HG03066 (cell line): ENCODE data around the gene INPP5D.
"Not testable (repeated sequence)": the region's sequence is repeated elsewhere in the genome, so short reads cannot be mapped to it uniquely, and the experiment has no call there.

Experiments
- ATAC-seq: cut with Tn5 transposase; IDR thresholded peaks from one replicate; pipeline ENCODE4 v1.9.1; 2021; ENCODE audit warnings: low read depth; ENCODE audit not compliant: unreplicated experiment

Gene INPP5D

DNA sequence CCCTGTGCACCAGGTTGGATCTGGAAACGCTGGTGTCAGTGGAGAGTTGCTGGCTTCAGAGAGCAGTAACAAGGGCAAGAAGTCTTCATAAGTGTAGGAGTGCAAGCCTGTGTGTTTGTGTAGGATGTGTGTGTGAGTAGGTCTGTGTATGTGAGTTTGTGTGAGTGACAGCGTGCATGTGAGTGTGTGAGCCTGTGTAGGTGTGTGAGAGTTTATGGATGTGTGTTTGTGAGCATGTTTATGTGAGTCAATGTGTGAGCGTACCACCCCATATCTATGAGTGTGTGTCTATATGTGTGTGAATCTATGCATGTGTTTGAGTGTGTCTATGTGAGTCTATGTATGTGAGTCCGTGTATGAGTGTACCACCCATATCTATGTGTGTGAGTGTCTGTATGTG, 104.8 kb downstream of the INPP5D start:
- ATAC-seq = no peak

DNA sequence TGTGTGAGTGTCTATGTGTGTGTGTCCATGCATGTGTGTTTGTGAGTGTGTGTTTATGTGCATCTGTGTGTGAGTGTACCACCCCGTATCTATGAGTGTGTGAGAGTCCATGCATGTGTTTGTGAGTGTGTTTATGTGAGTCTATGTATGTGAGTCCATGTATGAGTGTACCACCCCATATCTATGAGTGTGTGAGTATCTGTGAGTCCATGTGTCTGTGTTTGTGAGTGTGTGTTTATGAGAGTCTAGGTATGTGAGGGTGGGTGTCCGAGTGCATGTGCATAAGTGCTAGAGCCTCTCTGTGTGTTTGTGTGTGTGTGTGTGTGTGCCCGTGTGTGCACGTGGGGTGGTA, 105.4 kb downstream of the INPP5D start:
- no peak for ATAC-seq

DNA sequence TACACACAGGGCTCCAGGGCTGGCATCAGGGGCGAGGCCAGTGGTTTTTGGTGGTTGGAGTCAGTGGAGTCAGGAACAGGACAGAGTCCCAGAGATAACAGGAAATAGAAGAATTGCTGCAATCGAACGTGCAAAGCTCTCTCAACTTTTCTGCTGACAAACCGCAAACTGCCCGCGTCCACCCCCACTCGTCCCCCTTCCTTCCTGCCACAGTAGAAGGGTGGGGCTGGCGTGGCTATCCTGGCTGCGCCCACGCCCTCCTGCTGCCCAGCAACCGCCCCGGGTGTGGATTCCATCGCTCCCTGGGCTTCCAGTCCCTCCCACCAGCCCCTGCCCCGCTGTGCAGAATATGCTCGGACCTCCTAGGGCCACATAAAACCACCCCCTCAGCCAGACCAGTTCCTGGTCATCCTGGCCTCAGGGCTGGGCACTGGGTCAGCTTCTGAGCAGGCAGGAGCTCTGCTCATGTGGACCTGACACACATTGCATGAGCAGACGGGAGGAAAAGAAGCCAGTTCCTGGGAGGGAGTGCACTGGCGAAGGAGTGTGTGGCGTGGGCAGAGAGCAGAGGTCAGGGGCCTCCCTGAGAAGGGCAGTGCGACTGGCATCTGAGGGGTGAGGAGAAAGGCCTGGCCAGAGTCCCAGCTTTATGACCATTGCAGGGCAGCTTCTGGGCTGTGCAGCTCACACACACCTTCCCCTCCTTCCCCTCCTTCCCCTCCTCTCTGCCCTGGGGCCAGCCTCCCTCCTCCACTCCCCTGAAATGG, 105.9 kb downstream of the INPP5D start:
- no peak for ATAC-seq

DNA sequence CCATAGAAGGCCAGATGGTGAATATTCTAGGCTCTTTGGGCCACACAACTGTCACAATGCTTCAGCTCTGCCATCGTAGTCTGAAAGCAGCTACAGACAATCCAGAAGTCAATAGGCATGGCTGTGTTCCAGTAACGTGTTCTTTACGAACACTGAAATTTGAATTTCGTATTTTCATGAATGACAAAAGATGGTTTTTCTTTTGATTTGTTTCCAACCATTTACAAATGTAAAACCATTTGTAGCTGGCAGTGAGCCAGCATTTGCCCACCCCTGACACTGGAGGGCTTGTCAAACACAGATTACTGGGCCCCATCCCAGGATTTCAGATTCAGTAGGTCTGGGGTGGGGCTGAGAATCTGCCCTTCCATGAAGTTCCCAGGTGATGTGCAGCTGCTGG, 108.3 kb downstream of the INPP5D start:
- ATAC-seq = no peak

DNA sequence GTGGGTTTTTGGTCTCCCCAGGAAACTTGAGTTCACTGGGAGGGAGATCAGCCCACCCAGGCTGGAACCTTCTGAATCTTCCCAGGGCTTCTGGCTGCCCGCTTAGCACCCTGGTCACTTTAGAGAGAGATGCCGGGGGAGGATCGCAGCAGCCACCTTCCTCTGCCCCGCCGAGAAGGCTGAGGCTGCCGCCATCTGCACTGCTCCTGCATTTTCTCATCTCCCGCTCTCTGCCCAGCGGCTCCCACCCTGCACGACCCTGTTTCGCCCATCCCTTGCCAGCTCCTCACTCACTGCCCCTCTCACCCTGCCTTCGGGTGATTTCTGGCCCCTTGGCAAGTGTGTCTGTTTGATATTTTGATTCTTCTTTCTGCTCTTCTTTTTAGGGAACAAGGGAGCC, 108.8 kb downstream of the INPP5D start:
- no peak for ATAC-seq

DNA sequence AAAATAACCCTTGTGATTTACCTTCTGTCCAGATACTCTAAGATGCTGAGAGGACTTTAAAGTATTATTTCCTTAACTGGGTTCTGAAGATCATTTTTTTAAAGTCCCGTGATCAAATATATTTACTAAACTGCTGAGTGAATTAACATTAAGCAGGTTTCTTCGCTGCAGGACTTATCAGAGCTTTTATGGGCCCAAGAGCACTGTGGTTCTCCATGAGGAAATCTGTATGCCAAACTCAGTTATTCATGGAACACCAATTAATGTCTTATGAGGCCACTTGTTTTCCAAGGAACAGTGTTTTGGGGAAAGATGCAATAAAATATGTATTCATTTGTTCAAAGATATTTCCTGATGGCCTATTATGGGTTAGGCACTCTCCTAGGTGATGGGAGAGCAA, 111.2 kb downstream of the INPP5D start:
- ATAC-seq = no peak

DNA sequence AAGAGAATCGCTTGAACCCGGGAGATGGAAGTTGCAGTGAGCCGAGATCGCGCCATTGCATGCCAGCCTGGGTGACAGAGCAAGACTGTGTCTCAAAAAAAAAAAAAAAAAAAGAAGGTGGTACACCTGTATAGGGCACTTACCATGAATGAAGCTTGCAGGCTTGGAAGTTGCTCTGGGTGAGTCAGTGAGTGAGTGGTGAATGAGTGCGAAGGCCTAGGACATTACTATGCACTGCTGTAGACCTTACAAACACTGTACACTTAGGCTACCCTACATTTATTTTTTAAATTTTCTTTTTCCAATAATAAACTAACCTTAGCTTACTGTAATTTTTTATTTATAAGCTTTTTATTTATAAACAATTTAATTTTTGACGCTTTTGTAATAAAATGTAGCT, 113.0 kb downstream of the INPP5D start:
- no peak for ATAC-seq

DNA sequence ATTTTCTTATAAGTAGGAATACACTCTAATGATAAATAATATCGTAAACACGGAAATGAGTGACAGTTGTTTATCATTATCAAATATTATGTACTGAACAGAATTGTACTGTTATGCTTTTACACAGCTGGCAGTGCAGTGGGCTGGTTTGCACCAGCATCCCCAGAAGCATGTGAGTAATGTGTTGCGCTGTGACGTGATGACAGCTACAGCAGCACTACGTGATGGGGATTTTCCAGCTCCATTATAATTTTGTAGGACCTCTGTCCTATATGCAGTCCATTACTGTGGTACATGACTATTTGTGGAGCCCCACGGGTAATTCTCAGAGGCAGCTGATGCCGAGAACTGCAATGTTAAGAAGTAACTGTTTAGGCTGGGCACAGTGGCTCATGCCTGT, 114.0 kb downstream of the INPP5D start:
- no peak for ATAC-seq

DNA sequence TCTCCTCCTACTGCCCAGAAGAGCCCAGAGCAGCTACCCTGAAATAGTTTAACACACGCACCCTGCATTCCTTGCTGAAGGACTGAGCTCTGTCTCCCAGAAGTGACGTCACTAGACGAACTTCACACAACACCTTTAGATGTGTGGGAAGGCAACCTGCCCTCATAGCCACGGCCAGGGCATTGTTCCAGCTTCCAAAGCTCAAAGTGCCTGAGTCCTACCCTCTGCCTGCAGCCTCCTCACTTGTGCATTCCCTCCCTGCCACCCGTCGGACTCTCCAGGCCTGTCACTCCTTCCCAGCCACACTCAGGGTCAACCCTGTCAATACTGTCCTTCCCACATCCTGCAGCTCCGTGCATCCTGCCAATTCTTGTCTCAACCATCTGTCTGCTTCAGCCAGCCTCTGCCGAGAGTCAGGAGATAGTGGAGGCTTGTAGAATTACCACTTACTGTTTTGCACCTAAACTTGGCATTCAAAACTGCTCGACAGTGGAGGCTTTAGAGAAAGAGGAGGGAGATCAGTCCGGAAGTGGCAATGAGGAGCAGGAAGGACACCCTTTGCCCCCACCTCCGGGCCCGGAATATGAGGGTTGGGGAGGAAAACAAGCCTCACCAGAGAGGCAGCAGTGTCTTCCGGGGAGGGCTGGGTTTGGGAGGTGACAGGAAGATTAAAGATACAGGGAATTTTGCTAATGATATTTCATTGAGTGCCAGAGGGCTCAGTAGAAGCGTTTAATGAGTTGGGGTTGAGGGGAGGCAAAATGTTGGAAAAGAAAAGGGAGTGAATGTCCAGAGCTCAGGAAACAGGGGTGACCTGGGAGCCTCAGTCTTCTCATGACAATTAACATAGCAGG, 119.1 kb downstream of the INPP5D start:
- ATAC-seq = no peak

DNA sequence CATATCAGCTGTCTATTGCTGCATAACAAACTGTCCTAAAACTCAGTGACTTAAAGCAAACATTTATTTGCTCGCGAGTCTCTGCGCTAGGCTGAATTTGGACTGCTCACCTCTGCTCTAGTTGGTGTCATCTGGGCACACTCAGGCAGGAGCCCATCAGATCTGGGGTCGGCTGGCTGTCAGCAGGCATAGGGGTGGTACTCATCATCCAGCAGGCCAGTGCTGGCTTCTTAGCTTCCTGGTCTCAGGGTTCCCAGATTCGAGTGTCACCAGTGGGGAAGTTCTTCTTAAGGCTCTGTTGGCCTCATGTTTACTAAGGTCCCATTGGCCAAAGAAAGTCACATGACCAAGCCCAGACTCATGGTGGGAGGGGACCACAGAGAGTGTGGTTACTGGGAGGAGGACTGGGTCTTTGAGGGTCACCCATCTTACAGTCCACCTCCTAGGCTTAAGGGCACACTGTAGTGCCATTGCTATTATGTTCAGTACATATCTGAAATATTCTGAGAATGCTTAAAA, 119.8 kb downstream of the INPP5D start:
- ATAC-seq = no peak

DNA sequence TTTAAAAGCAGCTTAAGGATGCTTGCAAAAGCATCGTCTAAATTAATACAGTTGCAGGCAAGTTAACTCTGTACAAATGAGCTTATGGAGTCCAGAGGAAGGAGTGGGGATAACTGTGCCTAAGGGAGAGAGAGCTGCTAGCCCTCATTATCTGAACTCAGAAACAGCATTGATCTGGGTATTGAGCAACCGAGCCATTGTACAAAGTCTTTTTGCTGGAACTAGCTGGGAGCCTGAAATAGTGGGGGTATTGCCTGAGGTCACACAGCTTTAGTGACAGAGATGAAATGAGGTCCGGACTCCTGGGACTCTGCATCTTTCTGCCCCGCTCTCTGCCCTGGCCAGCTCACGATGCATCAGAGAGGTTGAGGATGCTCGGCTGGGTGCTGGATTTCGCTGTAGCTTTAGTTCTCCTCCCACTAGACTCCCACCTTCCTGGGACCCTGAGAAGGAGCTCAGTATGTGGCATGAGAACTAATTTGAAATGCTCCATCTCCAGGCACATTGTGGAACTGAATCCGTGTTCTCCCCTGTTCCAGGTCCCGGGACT, 123.8 kb downstream of the INPP5D start:
- ATAC-seq = no peak

DNA sequence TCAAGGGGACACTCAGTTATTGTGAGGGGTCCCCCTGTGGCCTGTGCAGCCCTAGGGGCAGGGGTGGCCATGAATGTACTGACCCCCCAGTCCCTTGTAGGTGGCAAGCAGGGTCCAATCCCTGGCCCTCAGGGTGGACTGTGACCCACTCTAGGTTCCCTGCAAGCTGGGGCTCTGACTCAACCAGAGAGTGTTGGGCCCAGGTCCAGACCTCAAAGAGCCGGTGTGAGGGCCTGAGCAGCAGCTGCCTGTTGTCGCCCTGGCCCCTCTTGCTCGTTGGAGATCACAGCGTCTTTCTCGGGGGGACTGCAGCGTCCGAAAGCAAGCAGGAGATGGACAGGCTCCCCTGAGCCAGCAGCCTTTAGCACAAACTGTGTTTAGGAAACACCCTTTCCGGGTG, 124.5 kb downstream of the INPP5D start:
- ATAC-seq = no peak

DNA sequence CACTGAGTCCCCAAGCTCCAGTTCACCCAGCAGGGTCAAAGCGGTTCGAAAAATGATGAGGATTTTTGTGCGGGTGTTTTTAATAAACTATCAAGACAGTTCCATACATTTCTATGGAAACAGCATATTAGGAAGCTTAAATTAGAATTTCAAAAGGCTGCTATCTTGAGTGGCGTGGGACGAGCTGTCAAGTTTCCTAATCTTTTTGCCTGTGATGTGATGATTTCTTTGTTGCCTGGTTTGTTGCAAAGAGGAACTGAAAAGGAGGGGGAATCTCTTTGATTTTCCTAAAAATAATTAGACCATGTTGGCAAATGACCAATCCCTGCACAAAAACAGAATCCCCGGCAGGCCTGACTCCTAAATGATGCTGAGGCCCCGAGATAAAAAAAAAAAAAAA, 125.2 kb downstream of the INPP5D start:
- no peak for ATAC-seq

DNA sequence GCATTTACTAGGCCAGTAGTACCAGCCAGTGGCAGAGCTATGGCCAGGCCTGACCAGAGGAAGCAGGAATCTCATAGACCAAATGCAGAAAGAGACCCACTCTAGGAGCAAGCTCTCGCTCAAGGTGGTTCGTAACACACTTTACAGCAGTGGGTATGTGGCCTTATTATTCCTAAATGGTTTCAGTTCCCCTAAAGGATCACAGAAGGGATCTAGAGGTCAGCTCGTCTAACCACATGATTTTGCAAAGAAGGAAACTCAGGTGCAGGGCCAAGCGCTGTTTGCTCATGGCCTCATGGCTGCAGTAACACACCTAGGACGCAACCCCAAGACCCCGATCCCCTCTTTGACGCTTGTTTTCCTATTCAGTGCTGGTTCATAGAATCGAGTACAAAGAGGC, 125.8 kb downstream of the INPP5D start:
- ATAC-seq = no peak

DNA sequence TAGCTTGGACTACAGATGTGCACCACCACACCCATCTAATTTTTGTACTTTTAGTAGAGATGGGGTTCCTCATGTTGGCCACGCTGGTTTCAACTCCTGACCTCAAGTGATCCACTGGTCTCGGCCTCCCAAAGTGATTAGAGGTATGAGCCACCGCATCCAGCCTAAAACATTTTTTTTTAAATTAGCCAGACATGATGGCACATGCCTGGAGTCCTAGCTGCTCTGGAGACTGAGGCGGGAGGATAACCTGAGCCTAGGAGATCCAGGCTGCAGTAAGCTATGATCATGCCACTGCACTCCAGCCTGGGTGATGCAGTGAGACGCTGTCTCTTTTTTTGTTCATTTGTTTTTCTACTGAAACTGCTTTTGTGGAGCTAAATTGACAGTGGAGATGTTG, 126.7 kb downstream of the INPP5D start:
- no peak for ATAC-seq

DNA sequence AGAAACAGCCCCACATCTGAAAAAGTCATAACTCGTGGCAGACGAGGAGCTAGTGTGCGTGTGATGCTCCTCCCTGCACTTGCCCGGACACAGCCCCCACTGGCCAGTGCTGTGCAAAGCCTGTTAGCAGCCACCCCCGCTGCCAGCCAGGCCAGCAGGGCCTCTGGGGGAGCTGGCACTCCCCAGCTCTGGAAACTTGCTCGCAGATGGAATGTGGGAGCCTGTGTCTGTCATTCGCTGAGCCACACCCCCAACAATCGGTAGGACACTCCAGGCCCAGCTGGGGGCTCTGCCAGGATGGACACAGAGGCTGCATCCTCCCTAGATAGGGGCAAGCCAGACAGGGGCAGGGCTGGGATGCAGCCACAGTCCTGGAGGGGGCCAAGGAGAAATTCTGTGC, 128.9 kb downstream of the INPP5D start:
- no peak for ATAC-seq

DNA sequence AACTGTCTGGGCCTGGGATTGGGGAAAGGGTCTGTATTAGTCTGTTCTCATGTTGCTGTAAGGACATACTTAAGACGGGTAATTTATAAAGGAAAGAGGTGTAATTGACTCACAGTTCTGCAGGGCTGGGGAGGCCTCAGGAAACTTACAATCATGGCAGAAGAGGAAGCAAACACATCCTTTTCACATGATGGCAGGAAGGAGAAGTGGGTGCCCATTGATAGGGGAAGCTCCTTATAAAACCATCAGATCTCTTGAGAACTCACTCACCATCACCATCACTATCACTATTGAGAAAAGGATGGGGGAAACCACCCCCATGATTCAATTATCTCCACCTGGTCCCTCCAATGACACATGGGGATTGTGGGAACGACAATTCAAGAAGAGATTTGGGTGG, 130.9 kb downstream of the INPP5D start:
- not testable (repeated sequence) for ATAC-seq

DNA sequence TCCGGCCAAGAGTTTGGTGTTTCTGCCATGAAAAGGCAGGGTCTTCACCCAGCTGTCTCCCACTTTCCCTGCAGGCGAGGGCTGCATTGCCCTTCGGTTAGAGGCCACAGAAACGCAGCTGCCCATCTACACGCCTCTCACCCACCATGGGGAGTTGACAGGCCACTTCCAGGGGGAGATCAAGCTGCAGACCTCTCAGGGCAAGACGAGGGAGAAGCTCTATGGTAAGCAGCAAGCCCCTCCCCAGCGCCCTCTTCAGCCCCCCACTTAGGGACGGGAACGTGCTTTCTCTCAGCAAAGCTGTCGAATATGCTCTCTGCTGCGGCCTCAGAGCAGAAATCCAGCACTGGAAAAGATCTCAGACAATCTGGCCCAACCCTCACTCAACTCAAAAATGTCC, 133.6 kb downstream of the INPP5D start:
- ATAC-seq = no peak

DNA sequence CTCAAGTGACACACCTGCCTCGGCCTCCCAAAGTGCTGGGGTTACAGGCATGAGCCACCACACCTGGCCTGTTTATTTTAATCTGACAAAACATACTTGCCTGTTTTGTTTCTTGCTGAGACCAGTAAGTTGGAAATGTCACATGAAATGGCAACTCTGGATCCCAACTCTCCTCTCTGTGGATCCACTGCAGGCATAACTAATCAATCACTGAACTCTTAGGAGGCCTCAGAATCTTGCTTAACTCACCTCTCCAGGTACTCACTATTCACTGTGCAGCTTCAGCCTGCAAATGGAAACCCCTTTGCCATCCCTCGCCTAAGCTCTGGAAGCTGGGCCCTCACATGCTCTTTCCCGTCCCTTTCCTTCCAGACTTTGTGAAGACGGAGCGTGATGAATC, 134.9 kb downstream of the INPP5D start:
- no peak for ATAC-seq

DNA sequence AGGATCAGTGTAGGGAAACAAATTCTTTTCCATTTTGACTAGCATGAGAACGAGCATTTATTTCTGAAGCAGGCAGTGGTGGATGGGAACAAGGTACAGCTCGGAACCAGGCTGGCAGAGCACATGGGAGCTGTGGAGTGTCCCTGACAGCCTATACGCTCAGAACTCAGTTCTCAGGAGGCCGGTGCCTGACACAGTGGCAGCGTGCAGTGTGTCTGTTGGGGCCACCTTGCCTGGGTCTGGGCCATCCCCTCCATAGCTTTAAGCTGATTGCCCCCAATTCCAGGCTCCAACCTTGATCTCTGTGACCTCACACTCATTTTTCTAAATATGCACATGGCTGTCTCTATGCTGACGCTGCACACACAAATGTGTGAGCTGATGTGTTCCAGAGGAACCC, 136.9 kb downstream of the INPP5D start:
- no peak for ATAC-seq

DNA sequence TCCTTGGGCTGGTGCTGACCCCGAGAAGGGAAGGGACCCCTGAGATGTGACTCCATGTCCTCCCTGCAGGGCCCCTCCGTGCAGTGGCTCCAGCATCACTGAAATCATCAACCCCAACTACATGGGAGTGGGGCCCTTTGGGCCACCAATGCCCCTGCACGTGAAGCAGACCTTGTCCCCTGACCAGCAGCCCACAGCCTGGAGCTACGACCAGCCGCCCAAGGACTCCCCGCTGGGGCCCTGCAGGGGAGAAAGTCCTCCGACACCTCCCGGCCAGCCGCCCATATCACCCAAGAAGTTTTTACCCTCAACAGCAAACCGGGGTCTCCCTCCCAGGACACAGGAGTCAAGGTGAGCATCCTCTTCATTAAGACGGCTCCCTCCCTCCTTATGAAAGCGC, 137.9 kb downstream of the INPP5D start:
- no peak for ATAC-seq

DNA sequence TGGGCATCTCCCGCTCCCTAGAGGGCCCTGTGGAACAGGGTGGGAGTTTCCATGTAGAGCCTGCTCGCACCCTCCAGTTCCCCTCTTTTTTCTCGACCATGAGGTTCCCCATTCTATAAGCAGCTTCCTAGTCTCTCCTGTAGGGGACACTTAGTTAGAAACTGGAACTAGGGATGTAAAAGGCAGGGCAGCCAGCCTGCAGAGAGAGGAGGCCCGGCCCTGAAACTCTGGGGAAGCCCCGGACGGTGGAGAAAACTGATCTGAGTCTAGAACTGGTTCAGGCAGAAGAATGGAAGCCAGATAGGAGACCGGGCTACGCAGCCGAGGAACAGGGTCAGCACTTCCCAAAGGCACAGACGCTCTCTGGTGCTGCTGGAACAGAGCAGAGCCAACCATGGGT, 139.7 kb downstream of the INPP5D start:
- ATAC-seq = no peak
